HEK293T (cell line): ENCODE measurements around the gene TMC3.

ENCODE experiments used
- CTCF ChIA-PET: fragments of 350-600 bp; formaldehyde crosslinking; extraction: SDS; loops from one replicate; lab custom pipeline; 2021; ENCODE audit warnings: antibody characterized with exemption, inconsistent platforms; lab: Yijun Ruan, JAX
- POLR2A ChIA-PET: fragments of 350-600 bp; formaldehyde crosslinking; extraction: SDS; loops from one replicate; lab custom pipeline; 2020; ENCODE audit warnings: antibody characterized with exemption, inconsistent platforms; lab: Yijun Ruan, JAX
- DNase-seq: peaks from one replicate; pipeline ENCODE4 v3.0.0; 2012; ENCODE audit warnings: mixed read lengths; ENCODE audit errors: extremely low spot score
- ARNT ChIP-seq: fragments of 450-650 bp; IDR thresholded peaks from 2 replicates; pipeline ENCODE4 v1.6.1; 2017; ENCODE audit warnings: mild to moderate bottlenecking
- CTBP1 ChIP-seq: fragments of 450-650 bp; IDR thresholded peaks from 2 replicates; pipeline ENCODE4 v1.6.1; 2016; ENCODE audit warnings: borderline replicate concordance
- ZNF384 ChIP-seq: fragments of 450-650 bp; IDR thresholded peaks from 2 replicates; pipeline ENCODE4 v1.6.1; 2016

The TMC3 gene

DNA sequence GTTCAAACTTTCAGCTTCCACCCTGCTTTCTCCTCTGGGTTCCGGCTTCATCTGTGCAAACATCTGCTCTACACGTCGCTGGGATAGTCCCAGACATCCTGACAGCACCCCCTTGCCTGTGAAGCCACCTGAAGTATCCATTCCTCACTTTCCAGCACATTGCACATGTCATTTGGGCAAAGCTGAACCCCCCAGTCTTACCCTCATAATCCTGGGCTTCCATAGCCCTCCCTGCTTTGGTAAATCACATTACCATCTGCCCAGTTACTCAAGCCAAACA is 92.6 kb downstream of the TMC3 start:
- TF ChIP-seq ARNT = no peak
- TF ChIP-seq CTBP1 = no peak
- TF ChIP-seq ZNF384 = no peak
- no peak for DNase-seq
- CTCF ChIA-PET = interaction anchor here (0.6 to 5.5 kb wide), 3 partner anchors 10 to 100 kb away, joined by 3 to 25 read pairs (median 3); no protein-coding TSS in a partner anchor
- POLR2A ChIA-PET = no interaction called here
